Gastroesophageal sphincter (tissue), 3 donors: ENCODE measurements around the gene ZNRF3.

Experiments
- CTCF ChIP-seq, 4 experiments: fragments of 200-600 bp in 2 of 4; fragments of 450-650 bp in 2 of 4; sonication (generic) in 1 of 4; IDR thresholded peaks; one replicate each; pipeline ENCODE4 v1.5.1; 2017 to 2019; ENCODE audit warnings: antibody characterized with exemption in 4 of 4, mild to moderate bottlenecking in 2 of 4, moderate library complexity in 2 of 4
- EP300 ChIP-seq: sonication (generic); formaldehyde crosslinking; IDR thresholded peaks from one replicate; pipeline ENCODE4 v1.6.1; 2017; ENCODE audit warnings: antibody characterized with exemption, mild to moderate bottlenecking
- POLR2A ChIP-seq, 2 donors: fragments of 450-650 bp; IDR thresholded peaks; one replicate each; pipeline ENCODE4 v1.6.1; 2017; ENCODE audit warnings: antibody characterized with exemption in 2 of 2, mild to moderate bottlenecking in 2 of 2, moderate library complexity in 1 of 2
- POLR2AphosphoS5 ChIP-seq: sonication (generic); formaldehyde crosslinking; IDR thresholded peaks from one replicate; pipeline ENCODE4 v1.6.1; 2017; ENCODE audit warnings: antibody characterized with exemption

GRCh38 chr22:29065468-29066190 lies 182.3 kb downstream of the ZNRF3 start:
- TF ChIP-seq CTCF (IDR thresholded peaks at IDR 0.05) (no peak), POLR2A (IDR thresholded peaks at IDR 0.05) (no peak), EP300 (no peak), POLR2AphosphoS5 (no peak)
